HepG2 (cell line): ENCODE data around the gene AKR7A2. TPM values are rescaled to one million over a fixed set of nuclear protein-coding genes. Genes with fewer than 3 reads are reported as not detected.
A peak's percentile ranks its signal among the peaks of the same experiment; 100 is the strongest.

Experiments
- ATAC-seq: fragments of 200-7000 bp; cut with Tn5 transposase; 3 replicates; pipeline ENCODE4 v1.9.1; 2020; ENCODE audit warnings: mild to moderate bottlenecking, moderate library complexity
- Bru-seq: library from RNA; stranded (reverse); fragments of 400-500 nt; gene quantifications from one replicate; lab custom pipeline; 2021; lab: Mats Ljungman, UMichigan
- BruChase-seq, 2 experiments: library from RNA; stranded (reverse); fragments of 400-500 nt; gene quantifications; one replicate each; lab custom pipeline; 2021; lab: Mats Ljungman, UMichigan
- BruUV-seq: library from RNA; stranded (reverse); fragments of 400-500 nt; replicated peaks from 2 replicates; lab custom pipeline; 2021; lab: Mats Ljungman, UMichigan
- CTCF ChIA-PET: fragments of 300-600 bp; formaldehyde crosslinking; extraction: SDS; loops from one replicate; lab custom pipeline; 2021; ENCODE audit warnings: low total read pairs, inconsistent platforms, low intra/inter-chr PET ratio; lab: Yijun Ruan, JAX
- POLR2A ChIA-PET: fragments of 350-600 bp; sonication (Branson Sonifier 250); formaldehyde crosslinking; loops from one replicate; lab custom pipeline; 2020; ENCODE audit warnings: antibody characterized with exemption, inconsistent platforms; lab: Yijun Ruan, JAX
- DNase-seq: peaks from one replicate; pipeline ENCODE4 v3.0.0-alpha.2; 2015; ENCODE audit warnings: low spot score
- FAIRE-seq: peaks from 3 replicates; lab custom pipeline; 2011; peaks lifted over from hg19 to GRCh38; lab: Jason Lieb, UNC
- H2AFZ ChIP-seq: one replicate; pipeline ENCODE4 v1.6.1; 2011; ENCODE audit warnings: low read length, inconsistent platforms
- H3K27ac ChIP-seq: fragments of 300-600 bp; 3 replicates; pipeline ENCODE4 v1.8.0; 2011; ENCODE audit warnings: mixed run types, mild to moderate bottlenecking, mixed read lengths, low read length, inconsistent platforms; ENCODE audit not compliant: insufficient read depth; ENCODE audit errors: extremely low read length
- H3K27me3 ChIP-seq, 2 experiments: fragments of 200-600 bp in 1 of 2; 2 replicates in 1 of 2; 3 replicates in 1 of 2; pipeline versions ENCODE4 v1.6.0 to v1.8.0; 2011; ENCODE audit warnings: low read length in 2 of 2, mild to moderate bottlenecking in 2 of 2, moderate library complexity in 2 of 2, inconsistent platforms in 1 of 2; ENCODE audit not compliant: insufficient read depth in 2 of 2, control insufficient read depth in 1 of 2
- H3K36me3 ChIP-seq, 2 experiments: fragments of 200-600 bp in 1 of 2; replicated peaks in 1 of 2; 2 replicates in 1 of 2; 3 replicates in 1 of 2; pipeline versions ENCODE4 v1.5.1 to v1.8.0; 2011; ENCODE audit warnings: low read length in 2 of 2, inconsistent platforms in 1 of 2; ENCODE audit not compliant: insufficient read depth in 2 of 2, control insufficient read depth in 1 of 2
- H3K4me1 ChIP-seq: 2 replicates; pipeline ENCODE4 v1.5.1; 2012; ENCODE audit warnings: low read length, inconsistent platforms; ENCODE audit not compliant: insufficient read depth
- H3K4me2 ChIP-seq: 2 replicates; pipeline ENCODE4 v1.6.0; 2011; ENCODE audit warnings: low read depth, low read length, inconsistent platforms
- H3K4me3 ChIP-seq, 3 experiments: fragments of 200-600 bp in 1 of 3; sonication (generic), shearing (Covaris generic) in 1 of 3; replicated peaks in 1 of 3; 2 replicates each; pipeline ENCODE4 v1.5.1; 2011 to 2016; ENCODE audit warnings: low read length in 3 of 3, inconsistent platforms in 2 of 3, low read depth in 2 of 3, mild to moderate bottlenecking in 2 of 3, control low read depth in 1 of 3, mixed read lengths in 1 of 3; ENCODE audit not compliant: insufficient read depth in 1 of 3
- H3K79me2 ChIP-seq: one replicate; pipeline ENCODE4 v1.6.1; 2011; ENCODE audit warnings: low read length, inconsistent platforms; ENCODE audit not compliant: insufficient read depth
- H3K9ac ChIP-seq: 2 replicates; pipeline ENCODE4 v1.6.0; 2011; ENCODE audit warnings: mild to moderate bottlenecking, low read depth, low read length, inconsistent platforms; ENCODE audit not compliant: insufficient read depth
- H3K9me3 ChIP-seq: 2 replicates; pipeline ENCODE4 v1.5.1; 2012; ENCODE audit warnings: mild to moderate bottlenecking, low read length
- H4K20me1 ChIP-seq: 2 replicates; pipeline ENCODE4 v1.6.0; 2011; ENCODE audit warnings: inconsistent platforms, mild to moderate bottlenecking, low read length, moderate library complexity; ENCODE audit not compliant: insufficient read depth
- AGO1 ChIP-seq: fragments of 200-400 bp; formaldehyde crosslinking; IDR thresholded peaks from 2 replicates; pipeline ENCODE4 v1.6.1; 2017; ENCODE audit warnings: mild to moderate bottlenecking, low read depth, low read length, moderate library complexity; ENCODE audit not compliant: poor library complexity, severe bottlenecking
- ARHGAP35 ChIP-seq: sonication (generic); formaldehyde crosslinking; IDR thresholded peaks from 2 replicates; pipeline ENCODE4 v1.9.0; 2022; ENCODE audit warnings: mild to moderate bottlenecking, inconsistent platforms, moderate library complexity, missing genetic modification reagents, borderline replicate concordance
- ERF ChIP-seq: IDR thresholded peaks from 2 replicates; pipeline ENCODE4 v1.6.1; 2018; ENCODE audit warnings: missing biosample characterization, missing genetic modification reagents
- FOSL2 ChIP-seq: sonication (generic); formaldehyde crosslinking; IDR thresholded peaks from 2 replicates; pipeline ENCODE4 v1.4.0; 2020; ENCODE audit warnings: missing genetic modification reagents
- GATA4 ChIP-seq: sonication (generic); IDR thresholded peaks from 2 replicates; pipeline ENCODE4 v1.6.1; 2016; ENCODE audit warnings: antibody characterized with exemption, low read depth, borderline replicate concordance
- HES4 ChIP-seq: sonication (generic); formaldehyde crosslinking; IDR thresholded peaks from 2 replicates; pipeline ENCODE4 v1.9.0; 2021; ENCODE audit warnings: mild to moderate bottlenecking, missing genetic modification reagents, borderline replicate concordance
- HOXA5 ChIP-seq: sonication (generic); formaldehyde crosslinking; IDR thresholded peaks from 2 replicates; pipeline ENCODE4 v1.4.0; 2020; ENCODE audit warnings: missing genetic modification reagents
- HOXD1 ChIP-seq: sonication (generic); formaldehyde crosslinking; IDR thresholded peaks from 2 replicates; pipeline ENCODE4 v1.5.0; 2020; ENCODE audit warnings: missing genetic modification reagents
- IKZF4 ChIP-seq: sonication (generic); formaldehyde crosslinking; IDR thresholded peaks from 2 replicates; pipeline ENCODE4 v1.5.1; 2020; ENCODE audit warnings: borderline replicate concordance, mild to moderate bottlenecking, low read depth, missing genetic modification reagents; ENCODE audit errors: not compliant biosample characterization
- MLLT10 ChIP-seq: sonication (generic); formaldehyde crosslinking; IDR thresholded peaks from 2 replicates; pipeline ENCODE4 v1.4.0; 2020; ENCODE audit warnings: missing genetic modification reagents
- ZNF367 ChIP-seq: sonication (generic); formaldehyde crosslinking; IDR thresholded peaks from 2 replicates; pipeline ENCODE4 v1.4.0; 2020; ENCODE audit warnings: missing genetic modification reagents, borderline replicate concordance
- ZNF577 ChIP-seq: sonication (generic); formaldehyde crosslinking; IDR thresholded peaks from 2 replicates; pipeline ENCODE4 v1.4.0; 2020; ENCODE audit warnings: mild to moderate bottlenecking, low read depth, missing genetic modification reagents, borderline replicate concordance
- ZNF709 ChIP-seq: sonication (generic); formaldehyde crosslinking; IDR thresholded peaks from 2 replicates; pipeline ENCODE4 v1.5.0; 2020; ENCODE audit warnings: mild to moderate bottlenecking, missing genetic modification reagents
- ZNF713 ChIP-seq: sonication (generic); formaldehyde crosslinking; IDR thresholded peaks from 2 replicates; pipeline ENCODE4 v1.4.0; 2020; ENCODE audit warnings: mild to moderate bottlenecking, missing genetic modification reagents
- ZSCAN12 ChIP-seq: sonication (generic); formaldehyde crosslinking; IDR thresholded peaks from 2 replicates; pipeline ENCODE4 v1.9.0; 2021; ENCODE audit warnings: mild to moderate bottlenecking, missing genetic modification reagents
- WGBS: methylation state at CpG from one replicate; pipeline ENCODE4 v1.1.6; 2017; ENCODE audit warnings: low lambda C conversion rate; 5-methylcytosine and 5-hydroxymethylcytosine counted together
- in situ Hi-C: cut with HindIII; loops from 2 replicates; pipeline ENCODE4 v1.10.0; 2017; ENCODE audit warnings: low pct_unique_long_range_greater_than_20kb; ENCODE audit not compliant: extremely low pct_ligation_motif_present
- intact Hi-C: fragments of 100-400 bp; cut with micrococcal nuclease; formaldehyde crosslinking; loops from one replicate; pipeline ENCODE4 v1.10.0; 2022; ENCODE audit not compliant: unreplicated experiment
- long read RNA-seq, 2 experiments: library from RNA in 1 of 2; library from polyadenylated mRNA in 1 of 2; stranded (forward) in 1 of 2; unstranded in 1 of 2; transcript quantifications; one replicate each; pipeline ENCODE4 v2.0.0, GENCODE V29; 2019 to 2022
- polyA minus RNA-seq, 3 experiments: library from RNA; depleted of rRNA, polyadenylated mRNA; stranded (reverse); fragments of >200 nt; gene quantifications; 2 replicates each; pipeline ENCODE4 v1.2.3, GENCODE V29; 2011; ENCODE audit warnings: low replicate concordance in 1 of 3
- polyA plus RNA-seq, 8 experiments: library from polyadenylated mRNA; depleted of rRNA in 3 of 8; stranded (reverse) in 7 of 8; unstranded in 1 of 8; fragments of >200 nt; fragmentation: Illumina TruSeq in 4 of 8; extraction: Trizol in 4 of 8; gene quantifications; 2 replicates each; pipeline versions ENCODE4 v1.2.1 to v1.2.3, GENCODE V29; 2011 to 2016; ENCODE audit warnings: low read depth in 4 of 8, missing spikeins in 1 of 8, mixed read lengths in 1 of 8; ENCODE audit not compliant: insufficient read depth in 1 of 8
- total RNA-seq, 5 experiments: library from RNA; depleted of rRNA; stranded (reverse); fragments of >200 nt; fragmentation: Illumina TruSeq; extraction: Trizol; gene quantifications; 2 replicates each; pipeline ENCODE4 v1.2.3, GENCODE V29; 2016; ENCODE audit warnings: low read depth in 1 of 5
- TF ChIP-seq, protein P1 (sequence below): sonication (generic); formaldehyde crosslinking; IDR thresholded peaks from 2 replicates; pipeline ENCODE4 v1.5.1; 2020; ENCODE audit warnings: missing genetic modification reagents, mild to moderate bottlenecking, borderline replicate concordance

Gene AKR7A2
- 75.6 and 91.8 TPM in 2 replicates for total RNA-seq (2016; rRNA removed; fragmentation: Illumina TruSeq; extraction: Trizol)
- 27.2 and 29.3 TPM in 2 replicates for total RNA-seq (2016; cell fraction: cytosol; rRNA removed; fragmentation: Illumina TruSeq; extraction: Trizol; ENCODE audit: low read depth)
- 75.1 and 91.3 TPM in 2 replicates for total RNA-seq (2016; cell fraction: insoluble cytoplasmic fraction; rRNA removed; fragmentation: Illumina TruSeq; extraction: Trizol)
- total RNA-seq (2016; cell fraction: membrane; rRNA removed; fragmentation: Illumina TruSeq; extraction: Trizol): 38.5 and 45.3 TPM in 2 replicates
- 31.9 and 40.6 TPM in 2 replicates for total RNA-seq (2016; cell fraction: nucleus; rRNA removed; fragmentation: Illumina TruSeq; extraction: Trizol)
- 40.8 and 45.2 TPM in 2 replicates for polyA plus RNA-seq (2011; rRNA removed)
- 42.0 and 59.5 TPM in 2 replicates for polyA plus RNA-seq (2011; cell fraction: cytosol; rRNA removed)
- polyA plus RNA-seq (2011; cell fraction: nucleus; rRNA removed): 20.7 and 23.1 TPM in 2 replicates
- 23.2 and 37.3 TPM in 2 replicates for polyA plus RNA-seq (2012)
- polyA plus RNA-seq (2016; cell fraction: cytosol; fragmentation: Illumina TruSeq; extraction: Trizol; ENCODE audit: low read depth): 30.5 and 33.1 TPM in 2 replicates
- polyA plus RNA-seq (2016; cell fraction: insoluble cytoplasmic fraction; fragmentation: Illumina TruSeq; extraction: Trizol; ENCODE audit: low read depth): 96.1 and 104 TPM in 2 replicates
- 33.3 and 38.2 TPM in 2 replicates for polyA plus RNA-seq (2016; cell fraction: membrane; fragmentation: Illumina TruSeq; extraction: Trizol; ENCODE audit: low read depth)
- polyA plus RNA-seq (2016; cell fraction: nucleus; fragmentation: Illumina TruSeq; extraction: Trizol; ENCODE audit: insufficient read depth, low read depth): 46.3 and 53.6 TPM in 2 replicates
- polyA minus RNA-seq (2011; rRNA and poly(A)+ RNA removed; ENCODE audit: low replicate concordance): 57.1 and 74.2 TPM in 2 replicates
- 23.5 and 26.5 TPM in 2 replicates for polyA minus RNA-seq (2011; cell fraction: cytosol; rRNA and poly(A)+ RNA removed)
- 13.2 and 15.2 TPM in 2 replicates for polyA minus RNA-seq (2011; cell fraction: nucleus; rRNA and poly(A)+ RNA removed)
- percentile 78 among the genes with signal in this experiment for Bru-seq, nascent RNA
- percentile 68 among the genes with signal in this experiment for BruChase-seq, experiment 1, labeled RNA remaining after a 6-hour chase
- percentile 67 among the genes with signal in this experiment for BruChase-seq, experiment 2, labeled RNA remaining after a 2-hour chase
- long read RNA-seq, experiment 1, transcript AKR7A2-201 (7 exons, 1,362 nt): major isoform, 209 of 218 reads
- long read RNA-seq, experiment 1, partial matches to known transcripts: 5 of 218 reads
- long read RNA-seq, experiment 1, other reads (novel, unspliced or antisense): 3 of 218 reads
- long read RNA-seq, experiment 2, transcript AKR7A2-201 (7 exons, 1,362 nt): major isoform, 89 of 104 reads
- long read RNA-seq, experiment 2, partial matches to known transcripts: 9 of 104 reads
- long read RNA-seq, experiment 2, other reads (novel, unspliced or antisense): 6 of 104 reads

DNA sequence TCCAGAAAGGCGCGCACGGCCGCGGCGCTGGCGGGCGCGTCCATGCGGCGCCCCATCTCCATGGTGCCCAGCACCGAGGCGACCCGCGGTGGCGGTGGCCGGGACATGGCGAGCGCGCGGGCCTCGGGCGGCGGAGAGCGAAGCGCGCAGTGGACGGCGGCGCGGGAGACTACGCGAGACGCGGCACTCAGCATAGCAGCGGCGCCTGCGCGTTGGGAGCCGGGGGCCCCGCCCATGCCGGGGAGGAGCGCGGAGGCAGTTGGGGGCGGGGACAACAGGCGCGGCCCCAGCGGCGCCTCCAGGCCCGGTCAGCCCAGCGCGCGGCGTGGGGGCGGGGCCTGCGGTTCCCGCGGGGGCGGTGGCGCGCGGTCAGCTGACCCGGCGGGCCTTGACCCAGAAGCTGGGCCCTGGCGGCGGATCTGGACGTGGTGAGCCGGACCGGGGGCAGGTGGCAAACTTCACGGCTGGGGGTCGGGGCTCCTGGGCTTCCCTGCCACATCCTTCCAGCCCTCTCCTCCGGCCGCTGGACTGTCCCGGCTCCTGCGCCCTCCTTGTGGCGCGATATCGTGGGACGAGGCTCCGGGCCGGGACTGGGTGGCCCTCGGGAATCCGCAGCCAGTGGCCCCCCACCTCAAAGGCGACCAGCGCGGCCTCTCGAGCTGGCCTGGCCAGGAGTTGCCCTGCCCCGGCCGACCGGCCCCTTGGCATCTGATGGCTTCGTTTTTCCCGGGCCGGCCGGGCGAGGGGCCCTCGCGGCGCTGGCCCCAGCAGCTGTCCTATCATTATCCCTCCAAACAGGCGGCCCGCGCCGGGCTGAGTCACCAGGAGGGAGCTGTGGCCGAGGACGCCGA, at the start of gene AKR7A2, which contains the start of gene SLC66A1:
Gene AKR7A2, minus strand, starts transcription at position 214 of the 851 bp plus-strand sequence. Its CDS starts 20 bp downstream, at position 194.
Gene SLC66A1, plus strand, starts transcription at position 396 of the 851 bp plus-strand sequence. CDS start 5,352 bp downstream, outside the sequence.
- H4K20me1 ChIP-seq: no peaks in the 10 kb centered on the region; the same call in 1 of the 2 replicates
- H3K27me3 ChIP-seq: no peaks in the 10 kb centered on the region; a peak in 1 of 5 replicates
- H3K4me1 ChIP-seq: peaks cover 67% of the 10 kb centered on the region
- WGBS: 0% methylated on average over 10 of the region's 105 CpGs
- H3K79me2 ChIP-seq: peaks cover 27% of the 10 kb centered on the region
- in situ Hi-C loops: no loop called here
- peaks cover 8 to 23% of the 10 kb centered on the region in 2 experiments; a peak in 3 of 5 replicates for H3K36me3 ChIP-seq
- ChIA-PET POLR2A (interaction anchor here (0.5 to 4.7 kb wide), 19 partner anchors 11 to 342 kb away, joined by 3 to 21 read pairs (median 3); partner anchors contain the start of genes EMC1 and MRTO4), CTCF (no interaction called here)
- no peaks in the 10 kb centered on the region for H3K9me3 ChIP-seq
- no TSS peak for BruUV-seq
- peak within 1 kb of the TSS; percentile 85 to 95 (median 93) for H3K4me3 ChIP-seq
- H3K9ac ChIP-seq: peak within 1 kb of the TSS; percentile 97
- DNase-seq (peak; percentile 82), ATAC-seq (peak; percentile 86), FAIRE-seq (no peak)
- intact Hi-C loops: loop anchor here (2.0 kb wide), 1 partner anchor 59 kb away; no protein-coding TSS in a partner anchor
- peak within 1 kb of the TSS; percentile 98 for H3K4me2 ChIP-seq
- peak within 1 kb of the TSS; percentile 83 for H3K27ac ChIP-seq
- no peak within 1 kb of the TSS for H2AFZ ChIP-seq
- TF ChIP-seq ZNF367 (CRISPR knock-in tag) (peak; percentile 47; the same call in 1 of the 2 replicates), IKZF4 (peak; percentile 17), ZSCAN12 (peak; percentile 57; the same call in 1 of the 2 replicates), AGO1 (no peak), ZNF709 (no peak), ARHGAP35 (CRISPR knock-in tag) (peak; percentile 85; the same call in 1 of the 2 replicates), ZNF713 (CRISPR knock-in tag) (0 out of 2 replicates have a peak, but pooled peaks have one; percentile 3), HES4 (CRISPR knock-in tag) (peak; percentile 68; the same call in 1 of the 2 replicates), ZNF577 (no peak), HOXD1 (CRISPR knock-in tag) (peak; percentile 24), HOXA5 (no peak), ERF (CRISPR knock-in tag) (peak; percentile 11), GATA4 (peak; percentile 22; the same call in 1 of the 2 replicates), MLLT10 (no peak), FOSL2 (CRISPR knock-in tag) (peak; percentile 85)
- TF ChIP-seq, protein P1, sequence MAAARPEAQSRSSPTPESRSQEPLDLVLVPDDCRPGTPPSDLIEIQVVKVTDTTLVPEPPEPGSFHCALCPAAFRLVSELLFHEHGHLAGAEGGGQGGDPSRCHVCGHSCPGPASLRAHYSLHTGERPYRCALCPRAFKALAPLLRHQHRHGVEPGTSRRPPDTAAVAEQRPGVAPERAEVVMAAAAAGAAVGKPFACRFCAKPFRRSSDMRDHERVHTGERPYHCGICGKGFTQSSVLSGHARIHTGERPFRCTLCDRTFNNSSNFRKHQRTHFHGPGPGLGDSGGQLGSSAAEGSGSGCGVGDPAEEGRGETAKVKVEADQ: peak; percentile 64; the same call in 1 of the 2 replicates
